ENCODE data around the gene CRYBG2.

The CRYBG2 gene

DNA sequence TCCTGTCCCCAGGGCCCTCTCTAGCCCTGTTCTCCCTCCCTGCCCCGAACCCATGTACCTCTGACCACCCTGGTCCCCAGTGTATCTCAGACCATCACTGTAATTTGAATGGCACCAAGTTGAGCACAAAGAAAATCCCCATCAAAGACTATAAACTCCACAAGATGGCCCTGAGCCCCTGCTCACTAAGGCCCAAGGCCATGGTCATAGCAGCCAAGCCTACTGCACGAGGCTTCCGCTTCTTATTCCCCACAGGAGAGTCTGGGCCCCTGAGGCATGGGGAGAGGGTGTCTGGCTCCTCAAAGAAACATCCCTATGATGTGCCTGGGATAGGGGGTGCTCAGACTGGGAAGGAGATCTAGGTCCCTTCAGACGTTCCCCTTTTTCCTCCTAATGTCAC is 14.1 kb upstream of the CRYBG2 start:
- DNase-seq: no peak

DNA sequence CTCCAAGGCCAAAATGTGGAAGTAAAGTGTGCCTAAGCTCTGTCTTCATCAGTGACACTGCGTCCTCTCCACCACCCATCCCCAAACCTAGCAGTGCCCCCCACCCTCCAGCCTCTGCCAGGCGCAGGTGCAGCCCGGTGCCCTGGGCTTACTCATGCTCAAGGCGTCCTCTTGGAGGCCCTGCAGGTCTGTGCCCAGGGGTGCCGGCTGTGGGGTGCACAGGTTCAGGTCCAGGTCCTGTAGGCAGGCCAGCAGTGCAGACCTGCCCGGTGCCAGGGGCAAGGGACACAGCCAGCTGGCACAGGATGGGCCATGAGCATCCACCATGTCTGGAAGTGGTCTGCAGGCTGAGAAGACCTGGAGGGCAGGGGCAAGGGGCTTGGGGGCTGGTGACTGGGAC is 13.5 kb upstream of the CRYBG2 start:
- no peak for DNase-seq

GRCh38 chr1:26364956-26365355 is 11.0 kb upstream of the CRYBG2 start:
- DNase-seq: no peak

GRCh38 chr1:26363549-26364448 is 9.9 kb upstream of the CRYBG2 start:
- peak; percentile 85 for DNase-seq

DNA sequence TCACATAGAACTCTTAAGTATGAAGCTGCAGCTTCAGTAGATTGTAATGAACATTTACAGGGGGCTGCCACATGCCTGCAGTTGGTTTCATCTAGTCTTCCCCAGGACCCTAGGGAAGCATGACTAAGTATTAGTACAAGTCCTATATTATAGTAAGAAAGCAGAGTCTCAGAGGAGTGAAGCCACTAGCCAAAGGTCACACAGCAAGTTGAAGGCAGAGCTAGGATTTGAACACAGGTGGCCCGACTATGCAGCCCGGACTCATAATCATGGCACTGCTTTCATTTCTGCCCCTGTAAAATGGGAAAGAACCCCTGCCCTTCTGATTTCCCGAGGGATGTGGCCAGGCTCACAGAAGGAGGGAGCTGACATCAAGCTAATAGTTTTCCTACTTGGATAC is 8.4 kb upstream of the CRYBG2 start:
- DNase-seq: no peak

GRCh38 chr1:26361605-26362122 is 7.7 kb upstream of the CRYBG2 start:
- DNase-seq: no peak

- DNase-seq: no peak
Observed at GRCh38 chr1:26360807-26361604, 7.1 kb upstream of the CRYBG2 start.

DNA sequence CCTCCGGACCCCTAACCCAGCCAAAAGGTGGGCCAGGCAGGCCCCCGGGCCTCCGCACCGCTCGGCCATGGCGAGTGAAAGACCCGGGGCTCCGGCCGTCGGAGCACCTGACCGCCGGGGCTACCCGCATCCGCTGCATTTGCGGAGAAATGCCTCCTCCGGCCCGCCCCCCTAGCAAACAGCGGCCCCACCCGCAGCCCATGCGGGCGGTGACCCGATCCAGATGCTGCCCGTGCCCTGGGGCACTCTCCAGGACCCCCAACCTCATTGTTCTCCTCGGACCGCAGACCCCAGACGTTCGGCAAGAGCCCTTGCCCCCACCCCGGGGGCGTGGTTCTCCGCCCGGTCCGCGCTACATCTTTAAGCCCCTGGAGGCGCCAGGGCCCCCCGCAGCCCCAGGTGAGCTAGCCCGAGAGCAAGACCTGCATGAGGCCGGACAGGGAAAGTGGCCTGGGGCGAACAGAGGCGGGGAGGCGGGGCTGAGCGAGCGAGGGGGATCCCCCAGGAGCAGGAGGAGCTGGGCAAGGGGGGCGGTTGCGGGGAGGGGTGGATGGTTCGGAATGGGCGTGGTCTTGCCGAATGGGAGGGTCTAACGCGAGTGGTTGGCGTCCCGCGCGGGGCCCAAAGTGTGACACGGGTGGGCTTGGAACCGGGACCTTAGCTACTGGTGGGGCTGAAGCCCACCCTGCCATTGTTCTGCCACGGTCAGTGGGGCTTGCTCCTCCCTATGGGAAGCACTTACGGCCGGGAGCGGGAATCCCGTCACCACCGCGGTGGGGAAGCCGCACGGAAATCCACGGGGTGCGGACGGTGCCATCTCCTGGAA is 6.3 kb upstream of the CRYBG2 start:
- DNase-seq: peak; percentile 52

GRCh38 chr1:26358411-26359384 is 4.8 kb upstream of the CRYBG2 start:
- DNase-seq: peak; percentile 62

DNA sequence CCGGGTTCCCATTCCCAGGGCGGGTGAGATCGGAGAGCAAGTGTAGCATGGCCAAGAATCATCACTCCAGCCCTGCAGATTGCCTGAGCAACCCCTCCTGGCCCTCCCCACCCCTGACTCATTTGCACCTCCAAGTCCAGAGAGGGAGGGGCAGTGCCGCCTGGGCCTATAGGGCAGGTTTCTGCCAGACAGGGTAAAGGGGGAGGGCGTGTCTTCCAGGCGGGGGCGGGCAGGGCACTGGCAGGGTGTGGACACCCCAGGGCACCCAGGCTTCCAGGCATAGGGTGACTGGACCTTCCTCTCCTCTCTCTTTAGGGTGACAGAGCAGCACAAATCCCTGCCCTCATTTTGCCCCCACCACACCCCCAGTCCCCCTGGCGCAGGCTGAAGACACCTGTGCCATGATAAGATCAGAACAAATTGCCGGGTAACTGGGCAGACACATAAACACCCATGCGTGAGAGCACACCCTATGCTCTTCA is 3.2 kb upstream of the CRYBG2 start:
- no peak for DNase-seq

DNA sequence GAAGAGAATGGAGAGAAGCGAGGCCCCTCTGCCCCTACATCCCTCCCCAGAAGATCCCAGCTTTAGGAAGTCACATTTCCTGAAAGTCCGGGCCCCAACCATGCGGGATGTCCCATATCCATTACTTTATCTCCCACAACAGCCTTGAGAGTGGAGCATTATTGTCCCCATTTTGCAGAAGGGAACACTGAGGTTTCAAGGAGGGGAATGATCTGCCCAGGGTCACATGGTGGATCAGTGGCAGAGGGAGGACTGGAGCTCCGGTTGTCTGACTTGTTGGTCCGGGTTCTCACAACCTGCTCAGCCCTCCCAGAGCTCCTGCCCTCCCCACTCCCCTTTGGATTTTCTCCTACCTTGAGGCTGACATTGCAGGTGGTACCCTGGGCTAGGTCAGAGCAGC is 2.2 kb upstream of the CRYBG2 start:
- DNase-seq: no peak

DNA sequence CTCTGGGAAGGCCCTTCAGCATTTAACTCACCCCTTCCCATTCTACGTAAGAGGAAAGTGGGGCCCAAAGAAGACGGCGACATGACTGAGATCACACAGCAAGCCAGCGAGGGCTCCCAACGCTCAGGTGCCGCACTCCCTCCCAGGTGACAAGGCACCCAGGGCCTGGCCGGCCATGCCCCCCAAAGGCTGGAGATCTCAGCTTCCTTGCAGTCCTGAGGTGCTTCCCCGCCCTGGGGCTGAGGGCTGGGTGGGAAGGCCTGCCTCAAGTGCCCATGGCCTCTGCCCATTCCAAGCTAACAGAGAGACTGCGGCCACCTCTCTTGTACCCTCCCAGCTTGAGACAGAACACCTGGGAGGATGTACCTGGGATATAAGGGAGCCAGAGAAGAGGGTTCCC is 1.0 kb upstream of the CRYBG2 start:
- DNase-seq: no peak

- DNase-seq: no peak
Observed at GRCh38 chr1:26353210-26353859, 595 bp downstream of the CRYBG2 start.

DNA sequence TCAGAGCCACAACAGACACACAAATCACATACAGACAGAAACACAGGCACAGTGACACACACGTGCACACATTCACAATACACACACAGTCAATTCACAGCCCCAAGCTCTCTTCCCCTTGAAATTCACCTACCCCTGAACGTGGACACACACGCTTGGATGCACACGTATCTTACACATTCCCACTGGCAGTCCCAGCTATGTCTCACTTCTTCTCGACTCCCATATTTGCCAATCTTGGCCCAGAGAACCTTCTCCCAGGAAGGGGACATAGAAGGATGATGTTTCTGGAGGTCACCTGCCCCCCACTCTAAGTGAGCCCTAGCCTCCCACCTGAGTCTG is 1.6 kb downstream of the CRYBG2 start:
- DNase-seq: no peak

GRCh38 chr1:26351590-26352337 is 2.2 kb downstream of the CRYBG2 start:
- no peak for DNase-seq

DNA sequence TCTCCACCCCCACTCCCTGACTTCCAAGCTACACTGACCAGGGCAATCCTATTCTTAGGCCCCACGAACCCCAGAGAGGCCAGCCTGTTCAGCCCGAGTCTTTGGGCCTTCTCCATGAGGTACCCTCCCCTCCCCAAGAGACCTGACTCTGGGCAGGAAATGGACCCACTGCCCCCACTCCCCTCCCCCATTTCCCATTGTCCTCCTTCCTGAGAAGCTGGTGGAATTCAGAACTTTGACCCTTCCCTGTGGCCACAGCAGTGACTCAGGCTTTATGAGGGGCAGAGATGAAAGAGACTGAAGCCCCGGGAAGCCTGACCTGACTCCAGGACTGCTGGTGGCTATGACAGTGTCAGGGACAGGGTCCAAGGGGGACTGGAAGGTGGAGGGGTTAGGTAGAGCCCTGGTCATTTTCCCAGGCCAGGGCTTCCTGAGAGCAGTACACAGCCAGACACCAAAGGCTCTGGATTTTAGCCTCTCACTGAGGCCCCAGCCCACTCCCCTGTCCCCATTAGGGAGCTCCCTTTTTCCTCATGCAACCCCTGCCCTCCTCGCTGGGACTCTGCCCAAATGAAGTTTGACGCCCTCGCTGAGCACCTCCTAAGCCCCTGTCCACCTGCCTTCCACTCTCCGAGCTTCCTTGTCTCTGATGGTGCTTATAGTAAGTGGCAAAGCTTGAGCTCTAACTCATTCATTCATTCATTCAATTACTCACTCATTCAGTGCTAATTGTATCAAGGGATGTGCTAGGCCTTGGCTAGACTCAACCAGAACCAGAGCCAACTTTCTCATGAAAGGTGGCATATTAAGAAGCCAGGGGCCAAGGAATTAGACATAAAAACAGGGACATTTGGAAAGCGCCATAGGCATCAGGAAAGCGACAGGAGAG is 3.0 kb downstream of the CRYBG2 start:
- DNase-seq: no peak

GRCh38 chr1:26350343-26350700 is 3.6 kb downstream of the CRYBG2 start:
- no peak for DNase-seq

GRCh38 chr1:26349877-26350244 is 4.1 kb downstream of the CRYBG2 start:
- DNase-seq: no peak

- no peak for DNase-seq
Observed at GRCh38 chr1:26349188-26349876, 4.6 kb downstream of the CRYBG2 start.

Data from activated gamma-delta T cell treated with Interleukin-2 at 50 U/mL for 16 hours (primary cell).